Neutrophil (primary cell): ENCODE data around the gene SERPINB6.
A peak's percentile ranks its signal among the peaks of the same experiment; 100 is the strongest.

ENCODE experiments used
- H3K27ac ChIP-seq: fragments of 200-600 bp; sonication (generic); 2 replicates; pipeline ENCODE4 v1.5.1; 2016; ENCODE audit warnings: mild to moderate bottlenecking, moderate library complexity
- H3K27me3 ChIP-seq: fragments of 200-600 bp; sonication (generic); 2 replicates; pipeline ENCODE4 v1.6.0; 2016; ENCODE audit warnings: mild to moderate bottlenecking
- H3K36me3 ChIP-seq: fragments of 200-600 bp; sonication (generic); 2 replicates; pipeline ENCODE4 v1.5.1; 2017
- H3K4me1 ChIP-seq, 2 experiments: fragments of 200-600 bp in 1 of 2; sonication (generic) in 1 of 2; 1 replicate in 1 of 2; 2 replicates in 1 of 2; pipeline versions ENCODE4 v1.5.1 to v1.6.1; 2013 to 2016; ENCODE audit warnings: low read depth in 1 of 2, low read length in 1 of 2, mild to moderate bottlenecking in 1 of 2, moderate library complexity in 1 of 2; ENCODE audit not compliant: control insufficient read depth in 1 of 2, insufficient read depth in 1 of 2
- H3K4me3 ChIP-seq, 2 experiments: fragments of 200-600 bp in 1 of 2; sonication (generic) in 1 of 2; 1 replicate in 1 of 2; 2 replicates in 1 of 2; pipeline ENCODE4 v1.5.1; 2013 to 2016; ENCODE audit warnings: low read depth in 1 of 2, low read length in 1 of 2, mild to moderate bottlenecking in 1 of 2, moderate library complexity in 1 of 2
- H3K9me3 ChIP-seq: fragments of 200-600 bp; sonication (generic); 2 replicates; pipeline ENCODE4 v1.5.1; 2016
- CTCF ChIP-seq: fragments of 200-600 bp; sonication (generic); IDR thresholded peaks from 2 replicates; pipeline ENCODE4 v1.5.1; 2016; ENCODE audit warnings: antibody characterized with exemption

Gene SERPINB6

GRCh38 chr6:2950713-2951112 is 20.7 kb downstream of the SERPINB6 start:
- peak overlapping the region; percentile 35 for H3K27ac ChIP-seq
- H3K27me3 ChIP-seq = no peaks in the 10 kb centered on the region
- no peak for TF ChIP-seq CTCF
- no peak overlapping the region for H3K4me3 ChIP-seq
- H3K4me1 ChIP-seq = peaks cover 18 to 23% of the 10 kb centered on the region in 2 experiments
- peaks cover 17% of the 10 kb centered on the region for H3K36me3 ChIP-seq
- H3K9me3 ChIP-seq = no peaks in the 10 kb centered on the region

- Histone ChIP-seq H3K4me1 (peaks cover 18 to 23% of the 10 kb centered on the region in 2 experiments), H3K27me3 (no peaks in the 10 kb centered on the region), H3K27ac (no peak overlapping the region), H3K4me3 (no peak overlapping the region), H3K36me3 (peaks cover 17% of the 10 kb centered on the region), H3K9me3 (no peaks in the 10 kb centered on the region)
- TF ChIP-seq CTCF = no peak
These were observed 21.8 kb downstream of the SERPINB6 start for GRCh38 chr6:2949536-2950083.

- Histone ChIP-seq H3K4me1 (peaks cover 18 to 23% of the 10 kb centered on the region in 2 experiments), H3K9me3 (no peaks in the 10 kb centered on the region), H3K27ac (no peak overlapping the region), H3K4me3 (no peak overlapping the region), H3K36me3 (peaks cover 17% of the 10 kb centered on the region), H3K27me3 (no peaks in the 10 kb centered on the region)
- no peak for TF ChIP-seq CTCF
These were observed 22.2 kb downstream of the SERPINB6 start for GRCh38 chr6:2949121-2949520.

- TF ChIP-seq CTCF = no peak
- H3K27ac ChIP-seq = no peak overlapping the region
- no peaks in the 10 kb centered on the region for H3K9me3 ChIP-seq
- H3K36me3 ChIP-seq = peaks cover 17% of the 10 kb centered on the region
- H3K4me1 ChIP-seq = peaks cover 19 to 27% of the 10 kb centered on the region in 2 experiments
- H3K4me3 ChIP-seq = no peak overlapping the region
- H3K27me3 ChIP-seq = no peaks in the 10 kb centered on the region
These were observed 22.9 kb downstream of the SERPINB6 start for GRCh38 chr6:2948228-2949025.

- Histone ChIP-seq H3K27me3 (no peaks in the 10 kb centered on the region), H3K27ac (no peak overlapping the region), H3K9me3 (no peaks in the 10 kb centered on the region), H3K36me3 (peaks cover 17% of the 10 kb centered on the region), H3K4me1 (peaks cover 25 to 31% of the 10 kb centered on the region in 2 experiments), H3K4me3 (no peak overlapping the region)
- no peak for TF ChIP-seq CTCF
These were observed 23.9 kb downstream of the SERPINB6 start for GRCh38 chr6:2947445-2947844.
